Endothelial cell of umbilical vein (primary cell): Measurements from ENCODE around the gene MAML3. TPM values are rescaled to one million over a fixed set of nuclear protein-coding genes. Genes with fewer than 3 reads are reported as not detected.

ENCODE experiments used
- BruUV-seq: library from RNA; stranded (reverse); fragments of 400-500 nt; replicated peaks from 2 replicates; lab custom pipeline; 2021; lab: Mats Ljungman, UMichigan
- CTCF ChIA-PET: fragments of 300-600, 350-600 bp; sonication (Branson Sonifier 250); formaldehyde crosslinking; loops from one replicate; lab custom pipeline; 2021; ENCODE audit warnings: antibody characterized with exemption, inconsistent platforms; lab: Charles Lee
- POLR2A ChIA-PET: fragments of 300-600, 350-600 bp; sonication (Branson Sonifier 250); formaldehyde crosslinking; loops from one replicate; lab custom pipeline; 2021; ENCODE audit warnings: antibody characterized with exemption, inconsistent platforms; lab: Charles Lee
- DNase-seq: peaks from one replicate; pipeline ENCODE4 v3.0.0-alpha.2; 2011; ENCODE audit warnings: low read depth, low spot score
- FAIRE-seq: peaks from 2 replicates; lab custom pipeline; 2011; peaks lifted over from hg19 to GRCh38; lab: Jason Lieb, UNC
- H2AFZ ChIP-seq: 2 replicates; pipeline ENCODE4 v1.6.0; 2012; ENCODE audit warnings: low read depth, low read length, control low read depth, inconsistent platforms
- H3K27ac ChIP-seq: 2 replicates; pipeline ENCODE4 v1.5.1; 2011; ENCODE audit warnings: low read depth, mild to moderate bottlenecking, control low read depth, low read length, moderate library complexity; ENCODE audit not compliant: insufficient read depth
- H3K27me3 ChIP-seq, 2 experiments: 2 replicates each; pipeline versions ENCODE4 v1.6.0 to v1.6.1; 2011; ENCODE audit warnings: low read length in 2 of 2, mixed read lengths in 1 of 2; ENCODE audit not compliant: control insufficient read depth in 2 of 2, insufficient read depth in 2 of 2
- H3K36me3 ChIP-seq, 2 experiments: 2 replicates in 1 of 2; 3 replicates in 1 of 2; pipeline ENCODE4 v1.5.1; 2011; ENCODE audit warnings: low read length in 2 of 2, mild to moderate bottlenecking in 1 of 2, moderate library complexity in 1 of 2; ENCODE audit not compliant: control insufficient read depth in 2 of 2, insufficient read depth in 2 of 2; ENCODE audit errors: extremely low read depth in 1 of 2
- H3K4me1 ChIP-seq: 3 replicates; pipeline ENCODE4 v1.5.1; 2011; ENCODE audit warnings: mild to moderate bottlenecking, low read length; ENCODE audit not compliant: control insufficient read depth, insufficient read depth; ENCODE audit errors: extremely low read depth
- H3K4me2 ChIP-seq: 2 replicates; pipeline ENCODE4 v1.6.1; 2011; ENCODE audit warnings: low read length, control low read depth, mixed read lengths; ENCODE audit not compliant: insufficient read depth
- H3K4me3 ChIP-seq, 3 experiments: fragments of 200-600 bp in 1 of 3; sonication (generic), shearing (Covaris generic) in 1 of 3; replicated peaks in 1 of 3; 2 replicates each; pipeline ENCODE4 v1.5.1; 2011 to 2016; ENCODE audit warnings: control low read depth in 3 of 3, low read length in 3 of 3, mild to moderate bottlenecking in 2 of 3, inconsistent platforms in 1 of 3, low read depth in 1 of 3, moderate library complexity in 1 of 3; ENCODE audit not compliant: insufficient read depth in 1 of 3
- H3K79me2 ChIP-seq: 2 replicates; pipeline ENCODE4 v1.6.0; 2012; ENCODE audit warnings: low read length, inconsistent platforms; ENCODE audit not compliant: control insufficient read depth, insufficient read depth
- H3K9ac ChIP-seq: replicated peaks from 2 replicates; pipeline ENCODE3; 2011; ENCODE audit warnings: low read length, control low read depth; ENCODE audit not compliant: insufficient read depth; ENCODE audit errors: extremely low read depth
- H3K9me1 ChIP-seq: replicated peaks from 3 replicates; pipeline ENCODE4 v1.6.0; 2011; ENCODE audit warnings: mild to moderate bottlenecking, low read length; ENCODE audit not compliant: control insufficient read depth, insufficient read depth; ENCODE audit errors: extremely low read depth
- H3K9me3 ChIP-seq: replicated peaks from 2 replicates; pipeline ENCODE4 v1.5.1; 2012; ENCODE audit warnings: low read length, inconsistent platforms; ENCODE audit not compliant: control insufficient read depth, insufficient read depth
- H4K20me1 ChIP-seq: replicated peaks from 2 replicates; pipeline ENCODE3; 2011; ENCODE audit warnings: mild to moderate bottlenecking, low read length; ENCODE audit not compliant: control insufficient read depth, insufficient read depth; ENCODE audit errors: extremely low read depth
- EZH2 ChIP-seq: IDR thresholded peaks from 2 replicates; pipeline ENCODE4 v1.6.1; 2012; ENCODE audit warnings: borderline replicate concordance, low read depth, mild to moderate bottlenecking, moderate library complexity, low read length, inconsistent platforms; ENCODE audit not compliant: severe bottlenecking
- FOS ChIP-seq: IDR thresholded peaks from 2 replicates; pipeline ENCODE4 v1.6.1; 2011; ENCODE audit warnings: mild to moderate bottlenecking, low read length, moderate library complexity, borderline replicate concordance; ENCODE audit not compliant: insufficient read depth
- GATA2 ChIP-seq: IDR thresholded peaks from 2 replicates; pipeline ENCODE4 v1.7.0; 2011; ENCODE audit warnings: low read depth, mild to moderate bottlenecking, moderate library complexity, mixed read lengths, low read length; ENCODE audit not compliant: insufficient read length, insufficient read depth
- JUN ChIP-seq: IDR thresholded peaks from 2 replicates; pipeline ENCODE4 v1.6.1; 2011; ENCODE audit warnings: borderline replicate concordance, low read depth; ENCODE audit not compliant: insufficient read length, insufficient read depth
- MYC ChIP-seq: IDR thresholded peaks from one replicate; pipeline ENCODE4 v1.6.1; 2011; ENCODE audit warnings: mild to moderate bottlenecking, low read depth, low read length
- POLR2A ChIP-seq: IDR thresholded peaks from 2 replicates; pipeline ENCODE4 v1.6.1; 2012; ENCODE audit warnings: low read depth, mild to moderate bottlenecking, control low read depth, low read length
- POLR2AphosphoS5 ChIP-seq: IDR thresholded peaks from 2 replicates; pipeline ENCODE4 v1.6.1; 2012; ENCODE audit warnings: low read depth, mild to moderate bottlenecking, control low read depth, low read length, moderate library complexity; ENCODE audit not compliant: insufficient read depth
- dilution Hi-C: fragments of 300-500 bp; cut with MboI; formaldehyde crosslinking; loops from one replicate; pipeline ENCODE4 v1.15.0; 2019; ENCODE audit warnings: low sequenced_read_pairs; ENCODE audit not compliant: extremely low pct_ligation_motif_present
- intact Hi-C: fragments of 100-400 bp; cut with micrococcal nuclease; formaldehyde crosslinking; loops from one replicate; pipeline ENCODE4 v1.10.0; 2022
- polyA plus RNA-seq, 4 experiments: library from polyadenylated mRNA; depleted of rRNA in 3 of 4; stranded (reverse) in 3 of 4; unstranded in 1 of 4; fragments of >200 nt; gene quantifications; 2 replicates each; pipeline versions ENCODE4 v1.2.1 to v1.2.3, GENCODE V29; 2011 to 2012; ENCODE audit warnings: missing spikeins in 1 of 4
- total RNA-seq: library from RNA; stranded (reverse); gene quantifications from 2 replicates; pipeline ENCODE4 v1.2.3, GENCODE V29; 2021
- TF ChIP-seq, protein P1 (sequence below): IDR thresholded peaks from 2 replicates; pipeline ENCODE4 v1.6.1; 2011; ENCODE audit not compliant: insufficient read depth, insufficient read length
- TF ChIP-seq, protein P2 (sequence below), 2 donors: IDR thresholded peaks; 1 replicate in 1 of 2; 2 replicates in 1 of 2; pipeline ENCODE4 v1.5.1; 2011; ENCODE audit warnings: low read length in 2 of 2, mild to moderate bottlenecking in 2 of 2, moderate library complexity in 2 of 2, control low read depth in 1 of 2, inconsistent platforms in 1 of 2, low read depth in 1 of 2; ENCODE audit not compliant: insufficient read depth in 1 of 2; ENCODE audit errors: extremely low read depth in 1 of 2

MAML3 gene
- total and polyA plus RNA-seq, 2 donors (not counting 3 experiments of a cell fraction or from before 2014, with no cell fraction given): 14.0 to 20.3 TPM

DNA sequence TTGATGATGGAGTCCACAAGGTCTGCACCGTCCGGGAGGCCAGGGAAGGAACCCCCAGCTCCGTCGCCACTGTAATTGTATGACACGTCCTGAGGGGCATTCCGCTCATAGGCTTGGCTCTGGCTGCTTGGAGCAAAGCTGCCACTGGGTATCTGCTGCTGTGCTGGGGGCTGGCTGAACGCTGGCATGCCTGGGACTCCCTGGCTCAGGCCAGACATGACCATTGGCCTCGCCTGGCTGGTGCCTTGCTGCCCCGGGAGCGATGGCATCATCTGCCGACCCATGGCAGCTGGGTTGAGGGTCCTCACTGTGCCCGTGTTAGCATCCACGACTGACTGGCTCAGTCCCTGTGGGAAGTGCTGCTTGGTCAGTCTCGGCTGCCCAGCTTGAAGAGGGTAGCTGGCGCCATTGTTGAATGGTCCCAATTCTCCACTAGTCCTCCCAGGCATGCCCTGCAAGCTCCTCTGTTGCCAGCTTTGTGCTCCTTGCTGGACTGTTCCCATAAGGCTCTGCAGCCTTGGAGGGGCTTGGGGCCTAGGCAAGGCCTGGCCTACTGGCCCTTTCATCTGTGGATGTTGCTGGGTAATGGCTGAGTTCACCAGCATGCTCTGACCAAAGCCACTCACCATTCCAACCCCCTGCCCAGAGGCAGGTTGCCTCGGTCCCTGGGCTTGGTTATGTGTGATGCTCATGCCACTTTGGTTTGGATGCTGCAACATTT, 434.4 kb downstream of the MAML3 start:
- no peaks in the 10 kb centered on the region for H4K20me1 ChIP-seq
- ChIA-PET POLR2A (no interaction called here), CTCF (no interaction called here)
- H3K27me3 ChIP-seq: no peaks in the 10 kb centered on the region
- no peaks in the 10 kb centered on the region for H3K9me1 ChIP-seq
- BruUV-seq: TSS peak; percentile 2
- FAIRE-seq: no peak
- intact Hi-C loops (no loop called here), dilution Hi-C loops (no loop called here)
- no peak overlapping the region for H3K4me3 ChIP-seq
- no peak overlapping the region for H3K9ac ChIP-seq
- TF ChIP-seq FOS (no peak), GATA2 (no peak), MYC (no peak), EZH2 (no peak), POLR2A (no peak), POLR2AphosphoS5 (no peak), JUN (no peak)
- TF ChIP-seq, protein P1, sequence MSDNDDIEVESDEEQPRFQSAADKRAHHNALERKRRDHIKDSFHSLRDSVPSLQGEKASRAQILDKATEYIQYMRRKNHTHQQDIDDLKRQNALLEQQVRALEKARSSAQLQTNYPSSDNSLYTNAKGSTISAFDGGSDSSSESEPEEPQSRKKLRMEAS: no peak
- TF ChIP-seq, protein P2, sequence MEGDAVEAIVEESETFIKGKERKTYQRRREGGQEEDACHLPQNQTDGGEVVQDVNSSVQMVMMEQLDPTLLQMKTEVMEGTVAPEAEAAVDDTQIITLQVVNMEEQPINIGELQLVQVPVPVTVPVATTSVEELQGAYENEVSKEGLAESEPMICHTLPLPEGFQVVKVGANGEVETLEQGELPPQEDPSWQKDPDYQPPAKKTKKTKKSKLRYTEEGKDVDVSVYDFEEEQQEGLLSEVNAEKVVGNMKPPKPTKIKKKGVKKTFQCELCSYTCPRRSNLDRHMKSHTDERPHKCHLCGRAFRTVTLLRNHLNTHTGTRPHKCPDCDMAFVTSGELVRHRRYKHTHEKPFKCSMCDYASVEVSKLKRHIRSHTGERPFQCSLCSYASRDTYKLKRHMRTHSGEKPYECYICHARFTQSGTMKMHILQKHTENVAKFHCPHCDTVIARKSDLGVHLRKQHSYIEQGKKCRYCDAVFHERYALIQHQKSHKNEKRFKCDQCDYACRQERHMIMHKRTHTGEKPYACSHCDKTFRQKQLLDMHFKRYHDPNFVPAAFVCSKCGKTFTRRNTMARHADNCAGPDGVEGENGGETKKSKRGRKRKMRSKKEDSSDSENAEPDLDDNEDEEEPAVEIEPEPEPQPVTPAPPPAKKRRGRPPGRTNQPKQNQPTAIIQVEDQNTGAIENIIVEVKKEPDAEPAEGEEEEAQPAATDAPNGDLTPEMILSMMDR (IDR thresholded peaks at IDR 0.05; ENCODE audit: extremely low read depth in 1 of 2, insufficient read depth in 1 of 2, low read depth in 1 of 2, low read length in 2 of 2): no peak
- no peaks in the 10 kb centered on the region for H3K79me2 ChIP-seq
- H3K4me1 ChIP-seq: no peaks in the 10 kb centered on the region
- H3K9me3 ChIP-seq: no peaks in the 10 kb centered on the region
- no peak overlapping the region for H3K4me2 ChIP-seq
- peaks cover 0 to 18% of the 10 kb centered on the region in 2 experiments for H3K36me3 ChIP-seq
- DNase-seq: no peak
- H3K27ac ChIP-seq: no peak overlapping the region
- no peak overlapping the region for H2AFZ ChIP-seq
